BJ (cell line): ENCODE data around the gene RAD51B. TPM values are rescaled to one million over a fixed set of nuclear protein-coding genes. Genes with fewer than 3 reads are reported as not detected.

Experiments used
- CTCF ChIA-PET: fragments of 350-600 bp; formaldehyde crosslinking; extraction: SDS; loops from one replicate; lab custom pipeline; 2021; ENCODE audit warnings: antibody characterized with exemption, inconsistent platforms; lab: Yijun Ruan, JAX
- POLR2A ChIA-PET: fragments of 300-600 bp; sonication (Branson Sonifier 250); formaldehyde crosslinking; extraction: SDS; loops from one replicate; lab custom pipeline; 2021; ENCODE audit warnings: antibody characterized with exemption; lab: Charles Lee
- DNase-seq: peaks from one replicate; pipeline ENCODE4 v3.0.0-alpha.2; 2011; ENCODE audit warnings: low read depth
- H3K27me3 ChIP-seq: 2 replicates; pipeline ENCODE4 v1.6.0; 2011; ENCODE audit warnings: low read length; ENCODE audit not compliant: control insufficient read depth, insufficient read depth
- H3K36me3 ChIP-seq: 2 replicates; pipeline ENCODE4 v1.5.1; 2011; ENCODE audit warnings: low read length; ENCODE audit not compliant: control insufficient read depth, insufficient read depth
- H3K4me3 ChIP-seq: 2 replicates; pipeline ENCODE4 v1.5.1; 2011; ENCODE audit warnings: low read depth, mild to moderate bottlenecking, control low read depth, low read length
- CTCF ChIP-seq: IDR thresholded peaks from 2 replicates; pipeline ENCODE4 v1.5.1; 2011; ENCODE audit warnings: low read depth, mild to moderate bottlenecking, control low read depth, inconsistent platforms, low read length, moderate library complexity; ENCODE audit not compliant: insufficient read depth
- polyA plus RNA-seq: library from polyadenylated mRNA; depleted of rRNA; stranded (reverse); fragments of >200 nt; gene quantifications from 2 replicates; pipeline ENCODE4 v1.2.3, GENCODE V29; 2011

Gene RAD51B
- polyA plus RNA-seq, 1 experiment: 5.6 TPM

- no peak for TF ChIP-seq CTCF
- no peak for DNase-seq
- POLR2A ChIA-PET: no interaction called here
- Histone ChIP-seq H3K27me3 (no peaks in the 10 kb centered on the region), H3K4me3 (no peak overlapping the region), H3K36me3 (no peaks in the 10 kb centered on the region)
- CTCF ChIA-PET: interaction anchor here (1.1 to 1.2 kb wide), 2 partner anchors 11 to 60 kb away, joined by 3 read pairs; no protein-coding TSS in a partner anchor
Measured at GRCh38 chr14:68358500-68358899, 538.9 kb downstream of the RAD51B start.

- no peaks in the 10 kb centered on the region for H3K36me3 ChIP-seq
- no peaks in the 10 kb centered on the region for H3K27me3 ChIP-seq
- no peak for TF ChIP-seq CTCF
- no peak overlapping the region for H3K4me3 ChIP-seq
- ChIA-PET POLR2A (no interaction called here), CTCF (interaction anchor here (1.1 to 1.2 kb wide), 2 partner anchors 12 to 61 kb away, joined by 3 read pairs; no protein-coding TSS in a partner anchor)
- DNase-seq: no peak
Measured at GRCh38 chr14:68359022-68359836, 539.6 kb downstream of the RAD51B start.

GRCh38 chr14:68359837-68360552 is 540.4 kb downstream of the RAD51B start:
- ChIA-PET CTCF (interaction anchor here (1.2 kb wide), 1 partner anchor 12 kb away, joined by 3 read pairs; no protein-coding TSS in a partner anchor), POLR2A (interaction anchor here (0.5 kb wide), 1 partner anchor 427 kb away, joined by 20 read pairs; no protein-coding TSS in a partner anchor)
- peak; percentile 41 for DNase-seq
- Histone ChIP-seq H3K27me3 (no peaks in the 10 kb centered on the region), H3K36me3 (no peaks in the 10 kb centered on the region), H3K4me3 (no peak overlapping the region)
- no peak for TF ChIP-seq CTCF

DNA sequence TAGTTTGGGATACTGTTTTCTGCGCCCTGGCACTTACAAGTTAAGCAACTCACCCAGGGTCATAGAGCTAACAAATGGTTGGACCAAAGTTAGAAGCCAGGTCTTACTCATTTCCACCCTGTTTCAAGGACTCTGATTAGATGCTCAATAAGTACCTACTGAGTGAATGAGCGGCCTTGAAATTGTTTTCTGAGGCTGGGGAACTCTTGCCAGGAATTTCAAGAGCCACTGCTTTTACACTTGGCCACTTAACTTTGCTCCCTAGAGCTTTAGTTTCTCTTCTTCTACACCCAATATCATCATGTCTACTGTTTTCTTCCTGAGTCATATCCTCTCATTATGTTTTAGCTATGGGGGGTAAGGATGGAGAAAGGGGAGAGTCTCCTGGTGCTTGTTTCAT is 541.7 kb downstream of the RAD51B start:
- ChIA-PET CTCF (interaction anchor here (0.6 kb wide), 1 partner anchor 117 kb away, joined by 4 read pairs; no protein-coding TSS in a partner anchor), POLR2A (interaction anchor here (0.6 kb wide), 1 partner anchor 430 kb away, joined by 6 read pairs; no protein-coding TSS in a partner anchor)
- Histone ChIP-seq H3K4me3 (no peak overlapping the region), H3K27me3 (no peaks in the 10 kb centered on the region), H3K36me3 (no peaks in the 10 kb centered on the region)
- DNase-seq: no peak
- no peak for TF ChIP-seq CTCF

GRCh38 chr14:68362846-68363245 is 543.3 kb downstream of the RAD51B start:
- ChIA-PET CTCF (no interaction called here), POLR2A (no interaction called here)
- TF ChIP-seq CTCF: no peak
- Histone ChIP-seq H3K27me3 (no peaks in the 10 kb centered on the region), H3K4me3 (no peak overlapping the region), H3K36me3 (no peaks in the 10 kb centered on the region)
- DNase-seq: no peak
